Suprapubic skin (tissue), 4 donors: Measurements from ENCODE around the gene RAP1GDS1. TPM values are rescaled to one million over a fixed set of nuclear protein-coding genes. Genes with fewer than 3 reads are reported as not detected.

Source experiments
- DNase-seq, 2 donors: peaks; one replicate each; pipeline ENCODE4 v3.0.0-alpha.2; 2019; ENCODE audit warnings: low spot score in 2 of 2
- H3K27ac ChIP-seq: fragments of 200-600 bp; sonication (generic); one replicate; pipeline ENCODE4 v1.5.1; 2019
- H3K27me3 ChIP-seq: fragments of 200-600 bp; sonication (generic); one replicate; pipeline ENCODE4 v1.5.1; 2019
- H3K36me3 ChIP-seq: fragments of 200-600 bp; sonication (generic); one replicate; pipeline ENCODE4 v1.5.1; 2019
- H3K4me1 ChIP-seq: fragments of 200-600 bp; sonication (generic); one replicate; pipeline ENCODE4 v1.5.1; 2019
- H3K4me3 ChIP-seq: fragments of 200-600 bp; sonication (generic); one replicate; pipeline ENCODE4 v1.5.1; 2019; ENCODE audit warnings: mild to moderate bottlenecking
- H3K9me3 ChIP-seq: fragments of 200-600 bp; sonication (generic); one replicate; pipeline ENCODE4 v1.5.1; 2019
- CTCF ChIP-seq, 2 donors: fragments of 200-600 bp in 1 of 2; fragments of 450-650 bp in 1 of 2; sonication (generic) in 1 of 2; IDR thresholded peaks; one replicate each; pipeline ENCODE4 v1.5.1; 2016 to 2019; ENCODE audit warnings: antibody characterized with exemption in 2 of 2, mild to moderate bottlenecking in 1 of 2, moderate library complexity in 1 of 2
- EP300 ChIP-seq: sonication (generic); formaldehyde crosslinking; IDR thresholded peaks from one replicate; pipeline ENCODE4 v1.6.1; 2017; ENCODE audit warnings: antibody characterized with exemption
- POLR2A ChIP-seq, 2 donors: fragments of 450-650 bp; IDR thresholded peaks; one replicate each; pipeline ENCODE4 v1.6.1; 2017; ENCODE audit warnings: antibody characterized with exemption in 2 of 2, mild to moderate bottlenecking in 2 of 2, moderate library complexity in 2 of 2
- POLR2AphosphoS5 ChIP-seq, 3 donors: sonication (generic); formaldehyde crosslinking; IDR thresholded peaks; one replicate each; pipeline ENCODE4 v1.6.1; 2017; ENCODE audit warnings: antibody characterized with exemption in 3 of 3
- WGBS: methylation state at CpG from one replicate; pipeline ENCODE4 v1.1.5; 2018; 5-methylcytosine and 5-hydroxymethylcytosine counted together
- total RNA-seq, 4 donors: library from RNA; depleted of rRNA; stranded (reverse); fragments of >200 nt; gene quantifications; one replicate each; pipeline ENCODE4 v1.1.0, GENCODE V29; 2016

The RAP1GDS1 gene
- total RNA-seq, result 10 to 100 TPM; 17.8 to 28.6 (median 27.1) TPM

- Histone ChIP-seq H3K27me3 (no peaks in the 10 kb centered on the region), H3K27ac (peak within 1 kb of the TSS; percentile 97), H3K9me3 (no peaks in the 10 kb centered on the region), H3K4me3 (peak within 1 kb of the TSS; percentile 93), H3K4me1 (peaks cover 20% of the 10 kb centered on the region), H3K36me3 (no peaks in the 10 kb centered on the region)
- DNase-seq, result peak; percentile 96
- TF ChIP-seq POLR2AphosphoS5 (IDR thresholded peaks at IDR 0.05) (peak in 2 of 3 donors; percentile 67 to 72), POLR2A (IDR thresholded peaks at IDR 0.05) (peak; percentile 21 to 77), CTCF (IDR thresholded peaks at IDR 0.05) (no peak), EP300 (no peak)
- under 1% methylated on average over 45 of the region's 84 CpGs for WGBS
These were observed at the start of gene RAP1GDS1 for GRCh38 chr4:98260579-98261404. Gene RAP1GDS1 (plus strand): TSS chr4:98261384. CDS start chr4:98261566, 182 bp downstream.

- TF ChIP-seq POLR2AphosphoS5 (IDR thresholded peaks at IDR 0.05), result no peak
- no peak for TF ChIP-seq POLR2A (IDR thresholded peaks at IDR 0.05)
- no peak for TF ChIP-seq EP300
- no peak for TF ChIP-seq CTCF (IDR thresholded peaks at IDR 0.05)
These were observed 38.9 kb upstream of the RAP1GDS1 start for GRCh38 chr4:98222306-98222705.

GRCh38 chr4:98226396-98226795 lies 34.8 kb upstream of the RAP1GDS1 start:
- Histone ChIP-seq H3K4me3 (no peak overlapping the region), H3K9me3 (no peaks in the 10 kb centered on the region), H3K36me3 (no peaks in the 10 kb centered on the region), H3K4me1 (no peaks in the 10 kb centered on the region), H3K27me3 (no peaks in the 10 kb centered on the region), H3K27ac (no peak overlapping the region)
- 86% methylated on average over 6 of the region's 6 CpGs for WGBS
- no peak for DNase-seq
- no peak for TF ChIP-seq POLR2A (IDR thresholded peaks at IDR 0.05)
- TF ChIP-seq EP300, result no peak
- no peak for TF ChIP-seq POLR2AphosphoS5 (IDR thresholded peaks at IDR 0.05)
- no peak for TF ChIP-seq CTCF (IDR thresholded peaks at IDR 0.05)

More at GRCh38 chr4:98222306-98222705, 38.9 kb upstream of the RAP1GDS1 start:
- no peak for DNase-seq
- no peaks in the 10 kb centered on the region for H3K9me3 ChIP-seq
- H3K27ac ChIP-seq, result no peak overlapping the region
- H3K4me1 ChIP-seq, result no peaks in the 10 kb centered on the region
- H3K4me3 ChIP-seq, result no peak overlapping the region
- 68% methylated on average over 2 of the region's 2 CpGs for WGBS
- H3K36me3 ChIP-seq, result no peaks in the 10 kb centered on the region
- no peaks in the 10 kb centered on the region for H3K27me3 ChIP-seq

- 93% methylated on average over 3 of the region's 3 CpGs for WGBS
- TF ChIP-seq POLR2AphosphoS5 (IDR thresholded peaks at IDR 0.05), result no peak
- no peak for TF ChIP-seq CTCF (IDR thresholded peaks at IDR 0.05)
These were observed 30.2 kb upstream of the RAP1GDS1 start for GRCh38 chr4:98230961-98231360.

GRCh38 chr4:98232202-98232601 lies 29.0 kb upstream of the RAP1GDS1 start:
- TF ChIP-seq CTCF (IDR thresholded peaks at IDR 0.05) (no peak), POLR2AphosphoS5 (IDR thresholded peaks at IDR 0.05) (no peak), POLR2A (IDR thresholded peaks at IDR 0.05) (no peak), EP300 (no peak)
- DNase-seq, result no peak
- H3K4me1 ChIP-seq, result no peaks in the 10 kb centered on the region
- H3K27ac ChIP-seq, result no peak overlapping the region
- H3K9me3 ChIP-seq, result no peaks in the 10 kb centered on the region
- H3K27me3 ChIP-seq, result no peaks in the 10 kb centered on the region
- 40% methylated on average over 3 of the region's 3 CpGs for WGBS
- H3K4me3 ChIP-seq, result no peak overlapping the region
- H3K36me3 ChIP-seq, result no peaks in the 10 kb centered on the region

More at GRCh38 chr4:98230961-98231360, 30.2 kb upstream of the RAP1GDS1 start:
- no peak for DNase-seq
- Histone ChIP-seq H3K27me3 (no peaks in the 10 kb centered on the region), H3K4me1 (no peaks in the 10 kb centered on the region), H3K36me3 (no peaks in the 10 kb centered on the region), H3K9me3 (no peaks in the 10 kb centered on the region), H3K27ac (no peak overlapping the region), H3K4me3 (no peak overlapping the region)
